K562 (cell line): ENCODE data around the gene FADS1. TPM values are rescaled to one million over a fixed set of nuclear protein-coding genes. Genes with fewer than 3 reads are reported as not detected.

ENCODE experiments used
- COPS2 ChIP-seq: fragments of 450-650 bp; conservative IDR thresholded peaks from 2 replicates; pipeline ENCODE4 v1.6.1; 2016; ENCODE audit warnings: mild to moderate bottlenecking, moderate library complexity
- CXXC5 ChIP-seq: fragments of 250-450 bp; sonication (Bioruptor Pico); IDR thresholded peaks from 2 replicates; pipeline ENCODE4 v1.8.0; 2022; ENCODE audit warnings: inconsistent platforms, mild to moderate bottlenecking, moderate library complexity
- ETS2 ChIP-seq: IDR thresholded peaks from 2 replicates; pipeline ENCODE4 v1.6.1; 2016; ENCODE audit warnings: borderline replicate concordance, missing genetic modification characterization, mild to moderate bottlenecking, moderate library complexity, missing compliant biosample characterization; ENCODE audit not compliant: poor library complexity, severe bottlenecking
- HDGF ChIP-seq: fragments of 450-650 bp; IDR thresholded peaks from 2 replicates; pipeline ENCODE4 v1.6.1; 2016
- IRF9 ChIP-seq: fragments of 450-650 bp; IDR thresholded peaks from 2 replicates; pipeline ENCODE4 v1.6.1; 2016; ENCODE audit warnings: missing biosample characterization, missing genetic modification characterization
- MGA ChIP-seq: fragments of 450-650 bp; IDR thresholded peaks from 2 replicates; pipeline ENCODE4 v1.6.1; 2016; ENCODE audit warnings: mild to moderate bottlenecking, moderate library complexity
- NCOR1 ChIP-seq: fragments of 450-650 bp; IDR thresholded peaks from 2 replicates; pipeline ENCODE4 v1.6.1; 2016; ENCODE audit warnings: mild to moderate bottlenecking, moderate library complexity
- TFE3 ChIP-seq: fragments of 450-650 bp; formaldehyde crosslinking; IDR thresholded peaks from 2 replicates; pipeline ENCODE4 v1.4.0; 2020; ENCODE audit warnings: mild to moderate bottlenecking, mixed read lengths
- ZNF280B ChIP-seq: fragments of 250-450 bp; sonication (Bioruptor Pico); IDR thresholded peaks from 2 replicates; pipeline ENCODE4 v1.5.1; 2021; ENCODE audit warnings: mild to moderate bottlenecking
- polyA plus RNA-seq, 8 experiments: library from polyadenylated mRNA; depleted of rRNA in 4 of 8; stranded (reverse) in 5 of 8; unstranded in 3 of 8; fragments of >200 nt; fragmentation: Nextera tagmentation in 2 of 8; fragmentation: Illumina TruSeq in 1 of 8; extraction: Ambion mirVana in 2 of 8; extraction: Trizol in 1 of 8; gene quantifications; 2 replicates each; pipeline versions ENCODE4 v1.2.1 to v1.2.3, GENCODE V29; 2011 to 2014; ENCODE audit warnings: inconsistent platforms in 1 of 8, missing spikeins in 1 of 8
- total RNA-seq, 7 experiments: library from RNA; depleted of rRNA in 6 of 7; stranded (reverse); fragments of >200 nt in 6 of 7; fragmentation: Illumina TruSeq in 2 of 7; extraction: Trizol in 2 of 7; gene quantifications; 2 replicates each; pipeline versions ENCODE4 v1.2.1 to v1.2.3, GENCODE V29; 2011 to 2021; ENCODE audit warnings: low replicate concordance in 1 of 7

The FADS1 gene
- total and polyA plus RNA-seq, 9 of the 15 experiments (the other 6 are each of a cell fraction or from before 2014, with no cell fraction given): 110 to 864 (median 364) TPM

DNA sequence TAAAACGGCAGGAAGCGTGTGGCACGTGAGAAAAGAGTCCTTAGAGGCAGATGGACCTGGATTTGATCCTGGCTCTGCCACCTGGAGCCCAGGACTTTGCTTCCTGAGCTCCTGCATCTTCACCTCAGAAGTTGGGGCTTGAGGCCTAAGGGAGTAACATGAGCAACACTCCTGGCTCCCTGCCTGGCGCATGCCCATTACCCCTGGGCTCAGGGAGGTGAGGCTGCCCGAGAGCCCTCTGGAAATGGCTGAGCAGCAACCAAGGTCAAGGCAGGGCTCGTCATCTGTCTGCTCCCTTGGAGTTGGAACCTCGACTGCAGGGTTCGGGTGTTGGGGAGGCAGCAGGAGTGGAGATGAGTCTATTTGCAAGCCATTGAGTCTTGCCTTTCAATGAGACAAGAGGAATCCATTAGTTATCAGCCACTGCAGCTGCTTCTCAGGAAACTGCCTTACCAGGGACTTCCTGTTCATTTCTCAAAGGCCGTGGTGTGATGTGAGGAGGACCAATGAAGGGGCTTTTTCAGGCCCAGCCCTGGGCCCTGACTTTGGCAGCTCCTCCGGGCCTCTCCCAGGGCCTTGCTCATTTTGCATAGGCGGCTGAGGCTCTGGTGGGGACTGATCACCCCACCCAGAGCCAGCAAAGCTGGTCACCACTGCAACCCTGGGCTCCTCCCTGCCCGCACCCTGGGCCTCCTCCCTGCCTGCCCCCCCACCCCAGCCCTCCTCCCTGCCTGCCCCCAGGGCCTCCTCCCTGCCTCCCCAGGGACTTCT, 17.7 kb upstream of the FADS1 start (continued):
- TF ChIP-seq CXXC5 (CRISPR knock-in tag): peak; percentile 41
- TF ChIP-seq HDGF: peak; percentile 66; the same call in 1 of the 2 replicates
- TF ChIP-seq ZNF280B (CRISPR knock-in tag): no peak
- TF ChIP-seq COPS2: no peak
- no peak for TF ChIP-seq ETS2 (tag)
- TF ChIP-seq MGA: peak; percentile 77
- TF ChIP-seq IRF9 (tag): peak; percentile 58; the same call in 1 of the 2 replicates
- TF ChIP-seq NCOR1: peak; percentile 75
- TF ChIP-seq TFE3 (CRISPR knock-in tag): no peak
